ENCODE measurements around the gene KDELR3. TPM values are rescaled to one million over a fixed set of nuclear protein-coding genes. Genes with fewer than 3 reads are reported as not detected.

KDELR3 gene
- total RNA-seq, 1 experiment from 2014 or later, result 11.6 TPM

- POLR2A ChIA-PET, result interaction anchor here (0.6 to 0.7 kb wide), 2 partner anchors 104 to 423 kb away, joined by 3 to 4 read pairs; no protein-coding TSS in a partner anchor
- CTCF ChIA-PET, result no interaction called here
Measured at GRCh38 chr22:38494498-38494897, 26.6 kb downstream of the KDELR3 start.

GRCh38 chr22:38494939-38495338 is 27.0 kb downstream of the KDELR3 start:
- intact Hi-C loops (cut with micrococcal nuclease; ENCODE audit: unreplicated experiment), result no loop called here
- BruUV-seq (replicated peaks), result no TSS peak
- no peaks in the 10 kb centered on the region; the same call in 1 of the 2 replicates for H3K4me1 ChIP-seq (ENCODE audit: control insufficient read depth, insufficient read depth, low read length)
- no peaks in the 10 kb centered on the region for H3K9me3 ChIP-seq (ENCODE audit: control insufficient read depth, insufficient read depth, low read depth, low read length)
- DNase-seq (ENCODE audit: low read depth, low spot score) (no peak), ATAC-seq (no peak)
- ChIA-PET CTCF (no interaction called here), POLR2A (interaction anchor here (0.6 to 0.7 kb wide), 2 partner anchors 103 to 423 kb away, joined by 3 to 4 read pairs; no protein-coding TSS in a partner anchor)
- H3K36me3 ChIP-seq (ENCODE audit: control insufficient read depth, insufficient read depth, low read length), result peaks cover 72% of the 10 kb centered on the region
- in situ Hi-C loops (cut with HindIII; ENCODE audit: low pct_unique_long_range_greater_than_20kb, low sequenced_read_pairs), result no loop called here
- no peaks in the 10 kb centered on the region for H3K27me3 ChIP-seq (ENCODE audit: control insufficient read depth, insufficient read depth, low read length)
- no peak overlapping the region for H3K4me3 ChIP-seq (ENCODE audit: low read depth in 2 of 2, low read length in 2 of 2)
- no peak overlapping the region for H3K27ac ChIP-seq (ENCODE audit: low read length)
- TF ChIP-seq TCF7L2 (IDR thresholded peaks at IDR 0.05; ENCODE audit: low read depth, low read length) (no peak), POLR2AphosphoS5 (IDR thresholded peaks at IDR 0.05; ENCODE audit: low read depth, low read length) (no peak), CTCF (IDR thresholded peaks at IDR 0.05) (no peak), SIN3A (IDR thresholded peaks at IDR 0.05; ENCODE audit: borderline replicate concordance, insufficient read depth, low read depth, low read length) (no peak)
- TF ChIP-seq, protein P1, sequence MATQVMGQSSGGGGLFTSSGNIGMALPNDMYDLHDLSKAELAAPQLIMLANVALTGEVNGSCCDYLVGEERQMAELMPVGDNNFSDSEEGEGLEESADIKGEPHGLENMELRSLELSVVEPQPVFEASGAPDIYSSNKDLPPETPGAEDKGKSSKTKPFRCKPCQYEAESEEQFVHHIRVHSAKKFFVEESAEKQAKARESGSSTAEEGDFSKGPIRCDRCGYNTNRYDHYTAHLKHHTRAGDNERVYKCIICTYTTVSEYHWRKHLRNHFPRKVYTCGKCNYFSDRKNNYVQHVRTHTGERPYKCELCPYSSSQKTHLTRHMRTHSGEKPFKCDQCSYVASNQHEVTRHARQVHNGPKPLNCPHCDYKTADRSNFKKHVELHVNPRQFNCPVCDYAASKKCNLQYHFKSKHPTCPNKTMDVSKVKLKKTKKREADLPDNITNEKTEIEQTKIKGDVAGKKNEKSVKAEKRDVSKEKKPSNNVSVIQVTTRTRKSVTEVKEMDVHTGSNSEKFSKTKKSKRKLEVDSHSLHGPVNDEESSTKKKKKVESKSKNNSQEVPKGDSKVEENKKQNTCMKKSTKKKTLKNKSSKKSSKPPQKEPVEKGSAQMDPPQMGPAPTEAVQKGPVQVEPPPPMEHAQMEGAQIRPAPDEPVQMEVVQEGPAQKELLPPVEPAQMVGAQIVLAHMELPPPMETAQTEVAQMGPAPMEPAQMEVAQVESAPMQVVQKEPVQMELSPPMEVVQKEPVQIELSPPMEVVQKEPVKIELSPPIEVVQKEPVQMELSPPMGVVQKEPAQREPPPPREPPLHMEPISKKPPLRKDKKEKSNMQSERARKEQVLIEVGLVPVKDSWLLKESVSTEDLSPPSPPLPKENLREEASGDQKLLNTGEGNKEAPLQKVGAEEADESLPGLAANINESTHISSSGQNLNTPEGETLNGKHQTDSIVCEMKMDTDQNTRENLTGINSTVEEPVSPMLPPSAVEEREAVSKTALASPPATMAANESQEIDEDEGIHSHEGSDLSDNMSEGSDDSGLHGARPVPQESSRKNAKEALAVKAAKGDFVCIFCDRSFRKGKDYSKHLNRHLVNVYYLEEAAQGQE (IDR thresholded peaks at IDR 0.05; ENCODE audit: insufficient read depth in 1 of 2, low read depth in 2 of 2, low read length in 1 of 2), result no peak

More at GRCh38 chr22:38494498-38494897, 26.6 kb downstream of the KDELR3 start:
- no peak for TF ChIP-seq SIN3A (IDR thresholded peaks at IDR 0.05; ENCODE audit: borderline replicate concordance, insufficient read depth, low read depth, low read length)
- no peak for TF ChIP-seq POLR2AphosphoS5 (IDR thresholded peaks at IDR 0.05; ENCODE audit: low read depth, low read length)
- no peak for TF ChIP-seq CTCF (IDR thresholded peaks at IDR 0.05)
- TF ChIP-seq TCF7L2 (IDR thresholded peaks at IDR 0.05; ENCODE audit: low read depth, low read length), result no peak
- TF ChIP-seq, protein P1 (IDR thresholded peaks at IDR 0.05; ENCODE audit: insufficient read depth in 1 of 2, low read depth in 2 of 2, low read length in 1 of 2), result no peak
- H3K27ac ChIP-seq (ENCODE audit: low read length), result no peak overlapping the region
- in situ Hi-C loops (cut with HindIII; ENCODE audit: low pct_unique_long_range_greater_than_20kb, low sequenced_read_pairs), result no loop called here
- H3K27me3 ChIP-seq (ENCODE audit: control insufficient read depth, insufficient read depth, low read length), result no peaks in the 10 kb centered on the region
- intact Hi-C loops (cut with micrococcal nuclease; ENCODE audit: unreplicated experiment), result no loop called here
- DNase-seq (ENCODE audit: low read depth, low spot score) (no peak), ATAC-seq (no peak)
- H3K36me3 ChIP-seq (ENCODE audit: control insufficient read depth, insufficient read depth, low read length), result peaks cover 75% of the 10 kb centered on the region
- no peak overlapping the region for H3K4me3 ChIP-seq (ENCODE audit: low read depth in 2 of 2, low read length in 2 of 2)
- no peaks in the 10 kb centered on the region; the same call in 1 of the 2 replicates for H3K4me1 ChIP-seq (ENCODE audit: control insufficient read depth, insufficient read depth, low read length)
- no TSS peak for BruUV-seq (replicated peaks)
- H3K9me3 ChIP-seq (ENCODE audit: control insufficient read depth, insufficient read depth, low read depth, low read length), result no peaks in the 10 kb centered on the region

All from Panc1 (cell line).